Body of pancreas (tissue), 4 donors: ENCODE data around the gene RAB20.

Experiments
- CTCF ChIP-seq, 7 experiments: fragments of 450-650 bp in 4 of 7; fragments of 200-600 bp in 3 of 7; sonication (generic) in 3 of 7; IDR thresholded peaks; one replicate each; pipeline ENCODE4 v1.5.1; 2016 to 2019; ENCODE audit warnings: antibody characterized with exemption in 7 of 7
- POLR2A ChIP-seq, 3 donors: fragments of 450-650 bp; IDR thresholded peaks; one replicate each; pipeline ENCODE4 v1.6.1; 2016; ENCODE audit warnings: antibody characterized with exemption in 3 of 3, mild to moderate bottlenecking in 2 of 3

- no peak for TF ChIP-seq CTCF (IDR thresholded peaks at IDR 0.05)
- no peak for TF ChIP-seq POLR2A (IDR thresholded peaks at IDR 0.05)
Measured at GRCh38 chr13:110486061-110486715, 75.3 kb downstream of the RAB20 start.
